Measurements from ENCODE around the gene GGA2.

DNA sequence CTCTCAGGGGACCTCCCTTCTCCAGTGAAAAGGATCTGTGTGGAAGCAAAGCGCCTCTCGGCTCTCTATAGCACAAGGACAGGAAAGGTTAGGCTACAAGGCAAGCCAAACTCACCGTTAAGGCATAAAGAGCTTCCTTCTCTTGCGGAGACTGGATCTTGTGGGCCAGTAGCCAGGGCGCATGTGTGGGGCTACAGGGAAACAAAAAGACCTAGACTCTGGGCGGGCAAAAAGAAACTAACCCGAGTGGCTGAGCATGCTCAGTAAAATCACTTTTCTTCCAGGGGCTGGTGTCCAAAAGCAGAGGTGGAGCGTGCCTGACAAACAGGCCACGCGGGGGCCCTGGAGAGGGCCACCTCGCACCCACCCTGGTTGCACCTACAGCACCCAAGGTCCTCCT is 16.1 kb downstream of the GGA2 start:
- TF ChIP-seq POLR2A (IDR thresholded peaks at IDR 0.05; ENCODE audit: low read depth, low read length) = no peak
- no peak for TF ChIP-seq POLR2AphosphoS5 (IDR thresholded peaks at IDR 0.05; ENCODE audit: low read depth, low read length)
- no peak for TF ChIP-seq TAF1 (IDR thresholded peaks at IDR 0.05; ENCODE audit: borderline replicate concordance, low read depth, low read length)
